Measurements from ENCODE around the gene TMEM135.

TMEM135 gene

DNA sequence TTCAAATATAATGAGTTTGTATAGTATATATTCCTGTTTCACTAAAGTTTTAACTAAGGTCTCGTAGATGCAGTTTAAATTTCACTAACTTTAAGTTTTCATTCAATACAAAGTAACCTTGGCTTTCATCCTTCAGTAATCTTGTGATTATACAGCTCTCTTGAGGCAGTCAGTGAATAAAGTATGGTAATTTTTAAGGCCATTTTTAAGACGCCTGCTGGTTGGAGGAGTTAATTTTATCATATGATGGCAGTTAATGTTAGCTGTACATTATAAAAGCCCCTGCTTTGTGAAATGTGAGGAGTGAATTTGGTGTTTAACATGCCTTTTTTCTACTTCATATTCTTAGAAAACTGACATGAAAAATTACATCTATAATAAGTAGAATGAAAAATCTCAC is 163.6 kb downstream of the TMEM135 start:
- no peak for DNase-seq

DNA sequence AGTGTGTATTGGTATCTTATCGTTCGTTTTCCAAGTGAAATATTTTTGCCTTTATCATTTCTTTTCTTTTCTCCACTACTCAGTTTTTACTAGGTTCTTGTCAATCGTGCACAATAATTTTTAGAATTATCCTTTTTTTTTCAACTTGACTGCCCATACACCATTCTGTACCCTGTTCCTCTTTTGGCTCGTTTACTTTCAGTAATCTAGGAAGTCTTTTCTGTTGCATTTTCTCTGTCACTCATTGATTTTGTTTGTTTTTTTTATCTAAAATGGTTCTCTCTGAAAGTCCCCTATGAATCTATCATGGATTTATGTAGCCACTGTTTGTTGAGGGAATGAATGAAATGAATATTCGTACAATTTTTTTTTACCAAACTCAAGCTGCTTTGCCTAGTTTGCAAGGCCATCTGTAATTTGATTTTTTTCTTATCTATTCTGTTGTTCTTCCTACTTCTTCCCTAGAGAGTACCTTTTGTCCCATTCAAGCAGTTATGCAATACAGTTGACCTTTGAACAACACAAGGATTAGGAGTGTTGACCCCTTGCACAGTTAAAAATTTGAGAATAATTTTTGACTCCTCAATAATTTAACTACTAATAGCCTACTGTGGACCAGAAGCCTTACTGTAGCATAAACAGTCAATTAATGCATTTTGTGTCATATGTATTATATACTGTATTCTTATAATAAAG is 166.3 kb downstream of the TMEM135 start:
- DNase-seq, result no peak

- no peak for DNase-seq
Measured at GRCh38 chr11:87212891-87213290, 175.2 kb downstream of the TMEM135 start.

GRCh38 chr11:87213444-87213843 is 175.7 kb downstream of the TMEM135 start:
- no peak for DNase-seq

GRCh38 chr11:87215236-87215635 is 177.5 kb downstream of the TMEM135 start:
- DNase-seq, result no peak

- DNase-seq, result no peak
Measured at GRCh38 chr11:87219266-87219665, 181.5 kb downstream of the TMEM135 start.

GRCh38 chr11:87223816-87224215 is 186.1 kb downstream of the TMEM135 start:
- no peak for DNase-seq

- no peak for DNase-seq
Measured at GRCh38 chr11:87224486-87224885, 186.8 kb downstream of the TMEM135 start.

DNA sequence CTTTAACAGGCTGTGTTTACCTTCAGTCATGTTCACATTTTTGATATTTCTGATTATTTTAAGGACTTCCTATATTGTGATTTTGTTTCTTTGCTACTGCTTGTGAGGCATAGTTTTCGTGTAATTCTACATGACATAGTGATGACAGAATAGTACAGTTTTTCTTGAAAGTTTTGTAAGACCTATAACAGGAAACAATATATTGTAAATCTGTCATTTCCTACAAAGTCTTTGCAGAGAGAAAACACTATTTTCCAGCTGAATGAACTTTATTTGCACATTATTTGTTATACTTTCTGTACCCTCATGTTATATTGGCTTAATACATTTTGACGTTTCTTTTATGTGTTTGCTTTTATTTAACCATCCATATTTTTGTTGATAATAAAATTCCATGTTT is 191.1 kb downstream of the TMEM135 start:
- no peak for DNase-seq

GRCh38 chr11:87230995-87231394 is 193.3 kb downstream of the TMEM135 start:
- no peak for DNase-seq

- DNase-seq, result no peak
Measured at GRCh38 chr11:87232320-87232719, 194.6 kb downstream of the TMEM135 start.

DNA sequence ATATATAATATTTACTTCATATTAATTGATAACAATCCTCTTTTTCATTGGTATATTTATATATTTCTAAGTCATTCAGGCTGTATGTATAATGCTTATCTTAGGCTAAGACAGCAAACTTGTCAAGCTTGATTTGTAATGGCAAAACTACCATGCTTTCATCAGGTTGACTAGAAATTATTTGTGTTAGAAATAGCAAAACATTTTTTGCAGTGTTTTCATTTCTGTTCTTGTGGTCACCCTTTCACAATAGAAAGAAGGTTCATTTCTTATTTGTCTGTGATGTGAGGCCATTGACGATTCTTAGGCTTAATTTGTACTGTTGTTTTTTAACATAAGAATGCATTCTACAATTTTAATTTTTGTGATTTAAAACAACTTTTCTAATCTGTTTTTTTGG is 197.6 kb downstream of the TMEM135 start:
- DNase-seq, result no peak

GRCh38 chr11:87236368-87236767 is 198.6 kb downstream of the TMEM135 start:
- no peak for DNase-seq

DNA sequence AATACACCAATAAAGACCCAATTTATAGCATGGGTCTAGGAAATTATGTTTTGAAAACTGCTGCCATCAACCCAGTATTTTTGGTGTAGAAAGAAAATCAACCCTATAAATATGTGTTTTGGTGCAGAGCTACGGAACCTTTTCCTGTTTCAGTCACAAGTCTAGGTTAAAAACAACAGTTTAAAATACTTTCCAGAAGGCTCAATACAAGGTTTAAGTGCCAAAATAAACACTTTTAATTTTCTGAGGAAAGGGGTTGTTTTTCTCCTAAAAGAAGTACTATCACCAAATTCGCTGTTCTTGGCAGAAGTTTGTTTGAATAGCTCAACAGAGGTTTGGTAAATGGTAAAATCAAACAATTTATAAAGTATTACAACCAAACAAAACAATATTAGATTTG is 201.3 kb downstream of the TMEM135 start:
- DNase-seq, result no peak

GRCh38 chr11:87239531-87239930 is 201.8 kb downstream of the TMEM135 start:
- no peak for DNase-seq

DNA sequence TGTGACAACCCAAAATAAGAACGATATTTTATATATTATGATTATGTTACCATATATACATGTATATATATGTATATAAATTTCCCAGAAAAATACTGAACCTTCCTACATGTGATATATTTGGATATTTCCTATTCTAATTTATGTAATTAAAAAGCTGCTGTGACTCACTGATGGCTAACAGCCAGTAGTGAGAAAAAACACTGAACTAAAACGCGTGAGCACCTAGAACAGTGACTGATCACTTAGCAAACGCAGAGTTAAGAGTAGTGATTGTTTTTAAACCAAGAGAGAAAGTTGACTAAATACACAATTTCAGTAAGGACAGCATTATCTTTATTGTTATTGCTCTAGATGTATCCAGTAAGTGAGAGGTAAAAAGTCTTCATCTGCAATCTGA is 213.8 kb downstream of the TMEM135 start:
- no peak for DNase-seq

DNA sequence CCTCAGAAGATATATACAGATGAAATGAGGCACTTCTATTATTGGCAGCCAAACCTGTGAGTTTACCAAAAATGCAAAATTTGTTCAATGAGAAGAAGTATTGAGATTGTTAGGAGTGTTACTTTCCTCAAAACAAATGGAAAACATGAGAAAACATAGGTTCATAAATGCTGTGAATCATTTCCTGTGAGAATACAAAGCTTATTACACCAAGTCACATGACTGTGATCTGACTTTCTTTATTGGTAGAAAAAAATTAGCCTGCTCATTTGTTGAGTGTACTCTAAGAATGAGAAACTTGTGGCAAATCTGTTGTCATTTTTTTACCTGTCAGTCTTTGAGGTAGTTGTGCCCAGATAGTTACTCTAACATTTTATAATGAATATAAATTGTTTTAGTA is 215.1 kb downstream of the TMEM135 start:
- no peak for DNase-seq

DNA sequence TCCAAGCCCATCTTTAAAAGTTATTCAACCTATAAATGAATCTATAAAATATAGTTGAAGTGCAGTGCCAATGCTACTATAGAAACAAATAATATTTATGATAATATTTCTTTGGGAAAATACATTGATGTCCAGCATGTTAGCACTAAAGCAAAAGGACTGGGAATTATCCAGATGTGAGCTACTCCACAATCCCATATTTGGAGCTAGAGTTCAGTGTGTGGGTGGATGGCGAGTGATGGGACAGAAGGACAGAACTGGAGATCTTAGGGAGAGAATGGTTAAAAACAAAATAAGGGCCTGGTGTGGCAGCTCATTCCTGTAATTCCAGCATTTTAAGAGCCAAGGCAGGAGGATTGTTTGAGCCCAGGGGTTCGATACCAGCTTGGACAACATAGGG is 216.8 kb downstream of the TMEM135 start:
- no peak for DNase-seq

DNA sequence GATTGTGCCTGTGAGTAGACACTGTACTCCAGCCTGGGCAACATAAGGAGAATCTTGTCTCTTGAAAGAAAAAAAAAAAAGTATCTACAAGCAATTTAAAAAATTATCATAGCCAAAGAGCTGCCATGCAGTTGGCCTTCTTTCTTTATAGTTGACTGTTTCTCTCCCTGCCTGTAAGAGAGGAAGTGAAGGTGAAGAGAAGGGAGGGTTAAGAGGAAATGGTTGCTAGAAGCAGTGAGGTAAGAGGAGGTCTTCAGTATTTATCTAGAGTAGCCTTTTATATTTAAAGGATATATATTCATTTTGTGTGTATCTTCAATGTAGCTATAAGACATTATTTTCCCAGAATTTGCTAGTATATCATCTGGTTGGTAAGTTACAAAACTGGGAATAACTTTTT is 217.9 kb downstream of the TMEM135 start:
- DNase-seq, result no peak

DNA sequence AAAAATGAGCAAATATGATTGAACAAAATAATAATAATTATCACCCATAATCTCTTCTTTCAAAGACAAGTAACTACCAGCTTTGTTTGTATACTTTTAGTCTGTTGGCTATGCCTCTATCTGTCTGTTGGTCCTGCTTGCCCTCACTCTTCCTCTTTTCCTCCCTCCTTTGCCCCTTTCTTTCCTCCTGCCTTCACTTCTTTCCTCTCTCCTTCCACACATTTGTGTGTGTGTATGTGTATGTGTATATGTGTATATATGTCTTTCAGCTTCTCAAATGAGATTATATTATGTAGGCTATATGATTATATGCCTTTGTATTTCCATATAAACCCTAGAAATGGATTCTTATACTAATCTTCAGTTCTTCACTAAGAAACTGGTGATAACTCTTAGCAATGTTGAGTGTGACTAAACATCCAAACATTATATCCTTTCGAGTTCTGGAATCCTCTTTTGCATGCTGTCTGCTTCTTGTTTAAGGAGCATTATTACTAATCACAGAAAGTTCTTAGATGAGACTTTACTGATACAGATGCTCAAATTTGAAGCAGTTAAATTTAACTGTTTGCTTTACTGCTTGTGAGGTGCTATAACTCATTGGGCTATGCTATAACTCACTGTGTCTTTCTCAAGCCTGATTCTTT is 219.1 kb downstream of the TMEM135 start:
- no peak for DNase-seq

DNA sequence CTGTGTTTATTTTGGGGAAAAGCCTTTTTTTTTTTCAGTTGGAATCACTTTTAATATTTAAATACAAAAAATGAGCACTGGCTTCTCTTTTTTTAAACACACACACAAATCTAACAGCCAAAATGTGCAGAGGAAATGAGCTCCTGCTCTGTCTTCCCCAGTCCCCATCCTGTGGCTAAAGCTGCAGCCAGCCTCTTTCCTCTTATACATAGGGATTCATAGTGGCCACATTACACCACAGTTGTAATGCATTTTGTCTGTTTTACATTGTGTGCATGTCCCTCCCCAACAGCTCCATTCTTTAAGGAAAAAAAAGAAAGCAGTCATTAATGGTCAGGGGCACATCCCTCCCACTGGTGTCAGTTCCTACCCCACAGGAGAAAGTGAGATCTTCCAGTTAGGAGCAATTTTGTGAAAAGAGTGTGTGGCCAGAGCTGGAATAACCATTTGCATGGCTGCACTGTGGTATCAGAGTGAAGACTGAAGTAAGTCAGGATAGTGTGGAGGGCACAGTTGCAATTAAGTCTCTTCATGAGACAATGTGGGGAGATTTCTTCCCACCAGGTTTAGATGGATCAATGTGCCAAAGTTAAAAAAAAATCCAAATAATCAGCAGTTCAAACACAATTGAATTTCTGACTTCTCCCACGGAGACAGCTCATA is 220.6 kb downstream of the TMEM135 start:
- DNase-seq, result no peak

GRCh38 chr11:87259736-87260135 is 222.0 kb downstream of the TMEM135 start:
- DNase-seq, result no peak

GRCh38 chr11:87260811-87261210 is 223.1 kb downstream of the TMEM135 start:
- DNase-seq, result no peak

DNA sequence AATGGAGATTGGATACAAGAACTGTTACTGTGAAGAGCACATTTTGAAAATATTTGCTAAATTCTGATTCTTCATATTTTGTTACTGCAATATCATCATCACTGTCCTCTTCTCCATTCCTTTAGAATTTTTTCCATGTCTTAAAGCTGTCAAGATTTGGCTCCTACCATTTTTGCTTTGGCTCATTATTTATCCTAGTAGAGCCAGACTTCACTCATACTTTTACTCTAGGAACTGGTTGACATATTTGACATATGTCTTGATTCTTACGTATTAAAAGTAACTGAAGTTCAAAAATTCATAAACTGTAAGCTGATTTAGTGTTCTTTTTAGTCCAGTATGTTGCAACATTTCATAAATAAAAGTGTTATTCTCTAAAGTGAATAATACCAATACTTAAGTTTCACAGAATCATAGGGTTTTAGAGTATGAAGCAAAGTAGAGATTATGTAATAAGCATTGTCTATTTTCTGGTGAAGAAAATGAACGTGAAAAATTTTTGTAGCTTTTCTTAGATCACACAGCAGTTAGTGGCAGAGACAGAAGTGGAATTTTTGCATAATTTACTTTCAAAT is 225.6 kb downstream of the TMEM135 start:
- no peak for DNase-seq
